ENCODE data around the gene NFE2L3.
"Not testable (repeated sequence)": the region's sequence is repeated elsewhere in the genome, so short reads cannot be mapped to it uniquely, and the experiment has no call there.

GRCh38 chr7:26184281-26185101, 32.5 kb downstream of the NFE2L3 start:
- TF ChIP-seq POLR2AphosphoS5 (IDR thresholded peaks at IDR 0.05; ENCODE audit: borderline replicate concordance, low read depth, low read length); EZH2 (IDR thresholded peaks at IDR 0.05): not testable (repeated sequence)
